HEK293 (cell line): ENCODE results near the gene ARHGEF11.

Experiments used
- CTCF ChIA-PET: fragments of 350-600 bp; formaldehyde crosslinking; extraction: SDS; loops from one replicate; lab custom pipeline; 2021; ENCODE audit warnings: antibody characterized with exemption; lab: Yijun Ruan, JAX
- POLR2A ChIA-PET: fragments of 300-600 bp; formaldehyde crosslinking; extraction: SDS; loops from one replicate; lab custom pipeline; 2020; ENCODE audit warnings: antibody characterized with exemption, inconsistent platforms; lab: Yijun Ruan, JAX
- H3K27ac ChIP-seq: fragments of 200-500 bp; sonication (Bioruptor generic); 2 replicates; pipeline ENCODE4 v1.5.1; 2014; ENCODE audit warnings: low read depth, low read length, control low read depth, inconsistent platforms; ENCODE audit errors: extremely low read depth
- H3K36me3 ChIP-seq, 2 experiments: fragments of 200-500 bp in 1 of 2; sonication (Bioruptor generic) in 1 of 2; 1 replicate in 1 of 2; 2 replicates in 1 of 2; pipeline ENCODE4 v1.5.1; 2014 to 2017; ENCODE audit warnings: inconsistent platforms in 2 of 2, low read length in 2 of 2; ENCODE audit not compliant: control insufficient read depth in 2 of 2, insufficient read depth in 1 of 2
- H3K4me1 ChIP-seq: fragments of 200-500 bp; sonication (Bioruptor generic); 2 replicates; pipeline ENCODE4 v1.5.1; 2014; ENCODE audit warnings: mild to moderate bottlenecking, low read length, inconsistent platforms; ENCODE audit not compliant: control insufficient read depth, insufficient read depth
- H3K4me3 ChIP-seq: 2 replicates; pipeline ENCODE4 v1.5.1; 2011; ENCODE audit warnings: low read depth, mild to moderate bottlenecking, control low read depth, low read length, moderate library complexity
- H3K9me3 ChIP-seq: fragments of 200-500 bp; sonication (Bioruptor generic); 2 replicates; pipeline ENCODE4 v1.5.1; 2014; ENCODE audit warnings: low read depth, low read length, inconsistent platforms; ENCODE audit not compliant: control insufficient read depth, insufficient read depth
- FEZF1 ChIP-seq: fragments of 450-650 bp; formaldehyde crosslinking; IDR thresholded peaks from 2 replicates; pipeline ENCODE4 v1.5.1; 2016; ENCODE audit warnings: missing biosample characterization, missing genetic modification characterization
- GLIS1 ChIP-seq: fragments of 450-650 bp; formaldehyde crosslinking; IDR thresholded peaks from 2 replicates; pipeline ENCODE4 v1.5.1; 2016; ENCODE audit warnings: missing biosample characterization, missing genetic modification characterization
- KLF16 ChIP-seq: fragments of 450-650 bp; formaldehyde crosslinking; IDR thresholded peaks from 2 replicates; pipeline ENCODE4 v1.5.1; 2017; ENCODE audit warnings: missing biosample characterization, missing genetic modification characterization
- KLF7 ChIP-seq: fragments of 450-650 bp; formaldehyde crosslinking; IDR thresholded peaks from 2 replicates; pipeline ENCODE4 v1.5.1; 2016; ENCODE audit warnings: missing biosample characterization, missing genetic modification characterization, borderline replicate concordance
- MYNN ChIP-seq: fragments of 450-650 bp; formaldehyde crosslinking; IDR thresholded peaks from 2 replicates; pipeline ENCODE4 v1.5.1; 2016; ENCODE audit warnings: missing biosample characterization, missing genetic modification characterization, borderline replicate concordance
- OSR2 ChIP-seq: fragments of 450-650 bp; formaldehyde crosslinking; IDR thresholded peaks from 2 replicates; pipeline ENCODE4 v1.5.1; 2016; ENCODE audit warnings: missing biosample characterization, missing genetic modification characterization
- SP7 ChIP-seq: fragments of 450-650 bp; formaldehyde crosslinking; IDR thresholded peaks from 2 replicates; pipeline ENCODE4 v1.5.1; 2016; ENCODE audit warnings: missing biosample characterization, missing genetic modification characterization
- ZNF121 ChIP-seq: fragments of 450-650 bp; formaldehyde crosslinking; IDR thresholded peaks from 2 replicates; pipeline ENCODE4 v1.5.1; 2016; ENCODE audit warnings: missing biosample characterization, missing genetic modification characterization
- ZNF266 ChIP-seq: fragments of 450-650 bp; formaldehyde crosslinking; IDR thresholded peaks from 2 replicates; pipeline ENCODE4 v1.5.1; 2016; ENCODE audit warnings: missing biosample characterization, missing genetic modification characterization, low read depth
- ZNF341 ChIP-seq: fragments of 450-650 bp; formaldehyde crosslinking; IDR thresholded peaks from 2 replicates; pipeline ENCODE4; 2016; ENCODE audit warnings: low read depth, missing biosample characterization, missing genetic modification characterization
- ZNF530 ChIP-seq: fragments of 450-650 bp; formaldehyde crosslinking; IDR thresholded peaks from 2 replicates; pipeline ENCODE4 v1.5.1; 2016; ENCODE audit warnings: low read depth, missing biosample characterization, missing genetic modification characterization
- ZNF654 ChIP-seq: fragments of 450-650 bp; formaldehyde crosslinking; IDR thresholded peaks from 2 replicates; pipeline ENCODE4 v1.5.1; 2016; ENCODE audit warnings: low read depth, missing biosample characterization, missing genetic modification characterization
- ZNF664 ChIP-seq: fragments of 450-650 bp; formaldehyde crosslinking; IDR thresholded peaks from 2 replicates; pipeline ENCODE4 v1.5.1; 2016; ENCODE audit warnings: missing biosample characterization, missing genetic modification characterization
- ZXDB ChIP-seq: fragments of 450-650 bp; formaldehyde crosslinking; IDR thresholded peaks from 2 replicates; pipeline ENCODE4 v1.5.1; 2016; ENCODE audit warnings: missing biosample characterization, missing genetic modification characterization
- TF ChIP-seq, protein P1 (sequence below): fragments of 450-650 bp; formaldehyde crosslinking; IDR thresholded peaks from 2 replicates; pipeline ENCODE4 v1.5.1; 2016; ENCODE audit warnings: missing biosample characterization, missing genetic modification characterization, borderline replicate concordance
- TF ChIP-seq, protein P2 (sequence below): fragments of 450-650 bp; formaldehyde crosslinking; IDR thresholded peaks from 2 replicates; pipeline ENCODE4 v1.5.1; 2016; ENCODE audit warnings: missing biosample characterization, missing genetic modification characterization
- TF ChIP-seq, protein P3 (sequence below): fragments of 450-650 bp; formaldehyde crosslinking; IDR thresholded peaks from 2 replicates; pipeline ENCODE4 v1.5.1; 2016; ENCODE audit warnings: missing biosample characterization, missing genetic modification characterization

The ARHGEF11 gene

DNA sequence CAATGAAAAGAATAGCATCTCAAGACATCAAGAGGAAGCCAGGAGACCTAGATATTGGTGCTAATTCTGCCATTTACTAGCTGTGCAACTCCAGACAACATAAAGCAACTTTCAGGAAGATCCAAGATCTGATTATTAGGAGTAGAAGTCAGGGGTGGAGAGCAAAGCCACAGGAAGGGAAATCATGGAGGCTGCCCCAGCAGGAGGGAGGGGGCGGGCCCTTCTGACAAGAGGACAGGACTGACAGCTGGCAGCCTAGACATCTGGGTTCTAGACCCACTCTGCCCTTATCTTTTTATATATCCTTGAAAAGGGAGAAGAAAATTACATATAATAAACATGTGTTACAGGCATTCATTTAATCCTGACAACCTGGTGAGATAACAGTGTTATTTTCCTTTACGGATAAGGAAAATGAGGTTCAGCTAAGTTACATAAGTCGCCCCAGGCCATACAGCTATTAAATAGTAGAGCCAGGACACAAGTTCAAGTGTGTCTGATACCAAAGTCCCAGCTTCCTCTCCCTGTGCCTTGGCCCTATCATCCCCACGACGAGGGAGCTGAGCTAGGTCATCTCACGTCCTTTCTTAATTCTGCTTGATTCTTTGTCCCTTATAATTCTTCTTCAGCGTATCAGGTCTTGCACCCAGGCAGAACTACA, 46.6 kb downstream of the ARHGEF11 start:
- CTCF ChIA-PET, result interaction anchor here (0.7 kb wide), 1 partner anchor 135 kb away, joined by 3 read pairs; no protein-coding TSS in a partner anchor
- no peaks in the 10 kb centered on the region for H3K4me1 ChIP-seq
- no peak overlapping the region for H3K4me3 ChIP-seq
- POLR2A ChIA-PET, result no interaction called here
- H3K9me3 ChIP-seq, result no peaks in the 10 kb centered on the region
- TF ChIP-seq ZNF530 (tag by site-specific recombination), result no peak
- TF ChIP-seq MYNN (tag by site-specific recombination), result no peak
- no peak for TF ChIP-seq OSR2
- TF ChIP-seq, protein P1, sequence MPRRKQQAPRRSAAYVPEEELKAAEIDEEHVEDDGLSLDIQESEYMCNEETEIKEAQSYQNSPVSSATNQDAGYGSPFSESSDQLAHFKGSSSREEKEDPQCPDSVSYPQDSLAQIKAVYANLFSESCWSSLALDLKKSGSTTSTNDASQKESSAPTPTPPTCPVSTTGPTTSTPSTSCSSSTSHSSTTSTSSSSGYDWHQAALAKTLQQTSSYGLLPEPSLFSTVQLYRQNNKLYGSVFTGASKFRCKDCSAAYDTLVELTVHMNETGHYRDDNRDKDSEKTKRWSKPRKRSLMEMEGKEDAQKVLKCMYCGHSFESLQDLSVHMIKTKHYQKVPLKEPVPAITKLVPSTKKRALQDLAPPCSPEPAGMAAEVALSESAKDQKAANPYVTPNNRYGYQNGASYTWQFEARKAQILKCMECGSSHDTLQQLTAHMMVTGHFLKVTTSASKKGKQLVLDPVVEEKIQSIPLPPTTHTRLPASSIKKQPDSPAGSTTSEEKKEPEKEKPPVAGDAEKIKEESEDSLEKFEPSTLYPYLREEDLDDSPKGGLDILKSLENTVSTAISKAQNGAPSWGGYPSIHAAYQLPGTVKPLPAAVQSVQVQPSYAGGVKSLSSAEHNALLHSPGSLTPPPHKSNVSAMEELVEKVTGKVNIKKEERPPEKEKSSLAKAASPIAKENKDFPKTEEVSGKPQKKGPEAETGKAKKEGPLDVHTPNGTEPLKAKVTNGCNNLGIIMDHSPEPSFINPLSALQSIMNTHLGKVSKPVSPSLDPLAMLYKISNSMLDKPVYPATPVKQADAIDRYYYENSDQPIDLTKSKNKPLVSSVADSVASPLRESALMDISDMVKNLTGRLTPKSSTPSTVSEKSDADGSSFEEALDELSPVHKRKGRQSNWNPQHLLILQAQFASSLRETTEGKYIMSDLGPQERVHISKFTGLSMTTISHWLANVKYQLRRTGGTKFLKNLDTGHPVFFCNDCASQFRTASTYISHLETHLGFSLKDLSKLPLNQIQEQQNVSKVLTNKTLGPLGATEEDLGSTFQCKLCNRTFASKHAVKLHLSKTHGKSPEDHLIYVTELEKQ (tag by site-specific recombination), result no peak
- 0 out of 2 replicates have a peak, but pooled peaks have one; percentile 15 for TF ChIP-seq ZXDB
- TF ChIP-seq ZNF341 (tag by site-specific recombination), result peak; percentile 77
- TF ChIP-seq FEZF1 (tag by site-specific recombination), result peak; percentile 20; the same call in 1 of the 2 replicates
- TF ChIP-seq SP7 (tag by site-specific recombination), result peak; percentile 44; the same call in 1 of the 2 replicates
- H3K36me3 ChIP-seq, result no peaks in the 10 kb centered on the region
- H3K27ac ChIP-seq, result no peak overlapping the region

DNA sequence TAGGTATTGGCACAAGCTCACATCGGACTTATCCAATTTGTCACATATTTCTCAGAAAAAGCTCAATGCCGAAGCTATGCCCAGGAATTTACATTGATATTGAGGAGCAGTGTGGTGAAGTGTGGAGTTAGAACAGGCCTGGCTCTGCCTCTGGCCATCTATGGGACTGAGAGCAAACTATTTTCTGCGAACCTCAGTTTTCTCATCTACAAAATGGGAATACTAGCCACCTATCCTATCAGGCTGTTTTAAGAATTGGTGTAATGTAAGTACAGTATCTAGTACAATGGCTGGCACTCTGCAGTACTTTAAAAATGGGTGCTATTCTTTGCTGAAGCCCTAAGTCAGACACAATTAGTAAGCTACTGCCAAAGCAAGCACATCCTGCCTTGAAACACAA, 47.2 kb downstream of the ARHGEF11 start:
- no peaks in the 10 kb centered on the region for H3K4me1 ChIP-seq
- ChIA-PET POLR2A (no interaction called here), CTCF (interaction anchor here (0.6 to 0.7 kb wide), 3 partner anchors 36 to 134 kb away, joined by 3 to 4 read pairs (median 3); no protein-coding TSS in a partner anchor)
- TF ChIP-seq ZNF664 (tag by site-specific recombination) (no peak), ZNF266 (tag by site-specific recombination) (no peak), KLF16 (tag by site-specific recombination) (no peak), GLIS1 (tag by site-specific recombination) (no peak), ZNF121 (no peak), ZNF654 (tag by site-specific recombination) (no peak), KLF7 (no peak)
- TF ChIP-seq, protein P2, sequence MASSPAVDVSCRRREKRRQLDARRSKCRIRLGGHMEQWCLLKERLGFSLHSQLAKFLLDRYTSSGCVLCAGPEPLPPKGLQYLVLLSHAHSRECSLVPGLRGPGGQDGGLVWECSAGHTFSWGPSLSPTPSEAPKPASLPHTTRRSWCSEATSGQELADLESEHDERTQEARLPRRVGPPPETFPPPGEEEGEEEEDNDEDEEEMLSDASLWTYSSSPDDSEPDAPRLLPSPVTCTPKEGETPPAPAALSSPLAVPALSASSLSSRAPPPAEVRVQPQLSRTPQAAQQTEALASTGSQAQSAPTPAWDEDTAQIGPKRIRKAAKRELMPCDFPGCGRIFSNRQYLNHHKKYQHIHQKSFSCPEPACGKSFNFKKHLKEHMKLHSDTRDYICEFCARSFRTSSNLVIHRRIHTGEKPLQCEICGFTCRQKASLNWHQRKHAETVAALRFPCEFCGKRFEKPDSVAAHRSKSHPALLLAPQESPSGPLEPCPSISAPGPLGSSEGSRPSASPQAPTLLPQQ (tag by site-specific recombination), result no peak
- TF ChIP-seq, protein P3, sequence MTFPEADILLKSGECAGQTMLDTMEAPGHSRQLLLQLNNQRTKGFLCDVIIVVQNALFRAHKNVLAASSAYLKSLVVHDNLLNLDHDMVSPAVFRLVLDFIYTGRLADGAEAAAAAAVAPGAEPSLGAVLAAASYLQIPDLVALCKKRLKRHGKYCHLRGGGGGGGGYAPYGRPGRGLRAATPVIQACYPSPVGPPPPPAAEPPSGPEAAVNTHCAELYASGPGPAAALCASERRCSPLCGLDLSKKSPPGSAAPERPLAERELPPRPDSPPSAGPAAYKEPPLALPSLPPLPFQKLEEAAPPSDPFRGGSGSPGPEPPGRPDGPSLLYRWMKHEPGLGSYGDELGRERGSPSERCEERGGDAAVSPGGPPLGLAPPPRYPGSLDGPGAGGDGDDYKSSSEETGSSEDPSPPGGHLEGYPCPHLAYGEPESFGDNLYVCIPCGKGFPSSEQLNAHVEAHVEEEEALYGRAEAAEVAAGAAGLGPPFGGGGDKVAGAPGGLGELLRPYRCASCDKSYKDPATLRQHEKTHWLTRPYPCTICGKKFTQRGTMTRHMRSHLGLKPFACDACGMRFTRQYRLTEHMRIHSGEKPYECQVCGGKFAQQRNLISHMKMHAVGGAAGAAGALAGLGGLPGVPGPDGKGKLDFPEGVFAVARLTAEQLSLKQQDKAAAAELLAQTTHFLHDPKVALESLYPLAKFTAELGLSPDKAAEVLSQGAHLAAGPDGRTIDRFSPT (tag by site-specific recombination), result no peak
- no peaks in the 10 kb centered on the region for H3K36me3 ChIP-seq
- no peaks in the 10 kb centered on the region for H3K9me3 ChIP-seq
- no peak overlapping the region for H3K27ac ChIP-seq
- no peak overlapping the region for H3K4me3 ChIP-seq
